BLaER1 treated with 17β-estradiol and CSF1 and Interleukin-3, amounts not matched to agents 10 nM and 100 nM (cell line): ENCODE measurements around the gene DENND4A.

Source experiments
- H3K27ac ChIP-seq, 11 experiments: shearing (Covaris generic); formaldehyde crosslinking; 2 replicates each; pipeline ENCODE4 v1.8.1; 2022
- H3K27me3 ChIP-seq, 11 experiments: shearing (Covaris generic); formaldehyde crosslinking; 2 replicates each; pipeline ENCODE4 v1.8.1; 2022
- H3K36me3 ChIP-seq, 11 experiments: shearing (Covaris generic); formaldehyde crosslinking; 2 replicates each; pipeline ENCODE4 v1.8.1; 2022
- H3K4me1 ChIP-seq, 10 experiments: shearing (Covaris generic); formaldehyde crosslinking; 2 replicates each; pipeline ENCODE4 v1.8.1; 2022
- H3K4me2 ChIP-seq, 11 experiments: shearing (Covaris generic); formaldehyde crosslinking; 2 replicates each; pipeline ENCODE4 v1.8.1; 2022
- H3K4me3 ChIP-seq, 10 experiments: shearing (Covaris generic); formaldehyde crosslinking; 2 replicates each; pipeline ENCODE4 v1.8.1; 2022
- H3K9ac ChIP-seq, 11 experiments: shearing (Covaris generic); formaldehyde crosslinking; 2 replicates each; pipeline ENCODE4 v1.8.1; 2022
- H3K9me3 ChIP-seq, 11 experiments: shearing (Covaris generic); formaldehyde crosslinking; replicated peaks in 1 of 11; 2 replicates each; pipeline ENCODE4 v1.8.1; 2022
- H4K20me1 ChIP-seq, 11 experiments: shearing (Covaris generic); formaldehyde crosslinking; 2 replicates each; pipeline ENCODE4 v1.8.1; 2022
- Cebpa-rat ChIP-seq, 11 experiments: shearing (Covaris generic); IDR thresholded peaks; 2 replicates each; pipeline ENCODE4 v1.8.1; 2022

DENND4A gene

DNA sequence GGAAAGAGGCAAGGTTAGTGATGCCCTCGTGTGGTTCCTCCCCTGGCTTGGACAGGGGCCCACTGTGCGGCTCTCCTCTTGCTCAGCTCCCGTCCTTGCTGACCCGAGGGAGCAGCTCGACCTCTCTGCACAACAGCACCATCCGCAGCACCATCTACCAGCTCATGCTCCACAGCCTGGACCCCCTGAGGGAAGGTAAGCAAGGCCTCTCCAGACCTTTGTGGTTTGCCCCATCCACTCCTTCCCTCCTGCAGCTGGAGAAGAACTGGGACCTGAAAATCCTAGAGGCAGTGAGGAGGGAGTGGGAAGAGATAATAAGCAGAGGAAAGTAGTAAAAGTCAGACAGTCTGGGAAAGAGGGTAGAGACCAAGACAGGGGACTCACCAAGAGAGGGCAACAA is 152.6 kb downstream of the DENND4A start:
- 0 out of 22 replicates have a peak overlapping the region, but pooled peaks of 1 of the 11 experiments have one; percentile 20 for H3K4me2 ChIP-seq
- H3K27me3 ChIP-seq, result no peaks in the 10 kb centered on the region
- no peak overlapping the region for H3K4me3 ChIP-seq
- TF ChIP-seq Cebpa-rat (IDR thresholded peaks at IDR 0.05), result no peak
- no peak overlapping the region for H3K27ac ChIP-seq
- no peaks in the 10 kb centered on the region for H3K9me3 ChIP-seq
- H3K9ac ChIP-seq, result no peak overlapping the region
- H3K36me3 ChIP-seq, result no peaks in the 10 kb centered on the region
- peaks cover 0 to 23% (median 10%) of the 10 kb centered on the region in 10 experiments; a peak in 11 of 20 replicates for H3K4me1 ChIP-seq
- H4K20me1 ChIP-seq, result no peaks in the 10 kb centered on the region

DNA sequence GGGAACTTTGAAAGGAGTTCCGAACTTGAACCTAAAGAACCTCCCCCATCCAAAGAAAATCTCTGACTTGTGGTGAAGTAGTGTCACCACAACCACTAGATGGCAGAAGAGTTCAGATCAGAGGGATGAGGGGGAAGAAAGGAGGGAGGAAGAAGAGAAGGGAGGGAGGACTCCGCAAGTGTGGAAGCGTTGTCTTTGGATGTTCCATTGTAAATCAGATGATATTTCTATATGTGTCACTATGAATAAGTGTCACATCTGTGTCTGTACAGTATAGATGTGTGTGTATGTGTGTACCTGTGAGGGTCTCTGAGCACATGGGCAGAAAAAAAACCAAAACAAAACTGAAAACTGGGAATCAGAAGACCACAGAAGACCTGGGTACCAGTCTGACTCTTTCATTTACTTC is 153.4 kb downstream of the DENND4A start:
- Histone ChIP-seq H3K36me3 (no peaks in the 10 kb centered on the region), H3K9ac (no peak overlapping the region), H3K4me1 (peaks cover 5 to 23% (median 13%) of the 10 kb centered on the region in 10 experiments; a peak in 13 of 20 replicates), H3K4me3 (no peak overlapping the region), H4K20me1 (no peaks in the 10 kb centered on the region), H3K9me3 (no peaks in the 10 kb centered on the region), H3K27me3 (no peaks in the 10 kb centered on the region), H3K4me2 (peak overlapping the region in 7 of 11 experiments; percentile 11 to 52 (median 20); a peak in 9 of 22 replicates), H3K27ac (no peak overlapping the region)
- no peak for TF ChIP-seq Cebpa-rat (IDR thresholded peaks at IDR 0.05)

DNA sequence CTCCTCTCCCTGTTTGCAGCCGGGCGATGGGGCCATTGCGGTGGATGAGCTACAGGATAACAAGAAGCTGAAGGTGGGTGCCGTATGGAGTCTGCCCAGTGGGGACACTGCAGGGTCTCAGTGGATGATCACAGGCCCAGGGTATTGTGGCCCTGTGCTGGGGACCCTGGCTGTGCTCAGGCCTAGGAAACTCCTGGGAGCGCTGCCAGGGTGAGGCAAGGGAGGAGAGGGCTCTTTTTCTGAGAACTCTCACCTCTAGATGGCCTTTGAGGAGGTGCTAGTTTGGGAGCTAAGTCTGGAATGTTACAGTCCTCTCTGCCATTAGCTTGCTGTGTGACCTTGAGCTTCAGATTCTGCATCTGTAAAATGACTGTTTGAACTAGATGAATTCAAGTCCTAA is 154.0 kb downstream of the DENND4A start:
- Histone ChIP-seq H3K4me2 (peak overlapping the region in 4 of 11 experiments; percentile 11 to 52 (median 18); a peak in 6 of 22 replicates), H3K4me3 (no peak overlapping the region)

DNA sequence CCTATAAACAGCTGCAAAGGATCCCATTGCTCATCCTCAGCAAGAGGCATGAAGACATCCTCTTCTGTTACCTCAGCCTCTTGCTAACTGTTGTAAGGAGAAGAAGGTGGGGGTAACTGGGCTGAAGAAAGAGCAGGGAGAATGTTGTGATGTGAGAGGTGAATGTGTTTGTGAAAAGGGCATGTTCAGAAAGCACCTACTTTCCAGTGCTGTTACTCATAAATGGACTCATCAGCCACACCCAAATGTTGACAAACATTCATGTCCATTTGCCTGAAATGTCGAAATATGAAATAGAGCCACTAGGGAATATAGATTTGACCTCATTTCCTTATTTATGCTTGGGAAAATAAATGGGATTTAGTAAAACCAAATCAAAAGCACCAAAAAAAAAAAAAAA is 157.7 kb downstream of the DENND4A start:
- no peak for TF ChIP-seq Cebpa-rat (IDR thresholded peaks at IDR 0.05)
- no peak overlapping the region for H3K27ac ChIP-seq
- H3K4me2 ChIP-seq, result peak overlapping the region in 4 of 11 experiments; percentile 14 to 56 (median 22); a peak in 4 of 22 replicates
- no peaks in the 10 kb centered on the region for H3K27me3 ChIP-seq
- no peaks in the 10 kb centered on the region for H3K9me3 ChIP-seq
- no peak overlapping the region for H3K9ac ChIP-seq
- peaks cover 0 to 17% (median 6%) of the 10 kb centered on the region in 10 experiments; a peak in 8 of 20 replicates for H3K4me1 ChIP-seq
- H4K20me1 ChIP-seq, result no peaks in the 10 kb centered on the region
- no peaks in the 10 kb centered on the region for H3K36me3 ChIP-seq
- no peak overlapping the region for H3K4me3 ChIP-seq

More for the DNA sequence above, 154.0 kb downstream of the DENND4A start:
- no peaks in the 10 kb centered on the region for H4K20me1 ChIP-seq
- TF ChIP-seq Cebpa-rat (IDR thresholded peaks at IDR 0.05), result no peak
- no peak overlapping the region for H3K27ac ChIP-seq
- H3K36me3 ChIP-seq, result no peaks in the 10 kb centered on the region
- peaks cover 5 to 23% (median 13%) of the 10 kb centered on the region in 10 experiments; a peak in 13 of 20 replicates for H3K4me1 ChIP-seq
- H3K9ac ChIP-seq, result peak overlapping the region in 1 of 11 experiments; percentile 7; a peak in 1 of 22 replicates
- no peaks in the 10 kb centered on the region for H3K9me3 ChIP-seq
- no peaks in the 10 kb centered on the region for H3K27me3 ChIP-seq

DNA sequence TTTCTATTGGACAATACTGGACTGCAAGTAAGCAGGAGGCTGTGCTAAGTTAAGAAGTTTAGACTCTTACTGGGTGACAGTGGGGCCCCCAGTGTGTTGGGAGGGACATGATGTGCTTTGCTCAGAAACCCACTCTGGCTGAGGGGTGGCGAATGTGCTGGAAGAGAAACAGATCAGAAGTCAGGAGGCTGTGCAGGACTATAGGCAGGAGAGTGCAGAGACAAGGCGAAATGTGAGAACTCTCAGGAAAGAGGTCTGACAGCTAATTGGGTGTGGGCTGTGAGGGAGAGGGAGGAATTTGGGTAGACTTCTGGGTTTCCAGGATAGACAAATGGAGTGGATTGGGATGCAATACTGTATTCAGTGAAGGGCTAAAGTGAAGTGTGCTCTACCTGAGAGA is 158.3 kb downstream of the DENND4A start:
- no peak overlapping the region for H3K27ac ChIP-seq
- H3K36me3 ChIP-seq, result no peaks in the 10 kb centered on the region
- peak overlapping the region in 2 of 11 experiments; percentile 23 to 56; a peak in 1 of 22 replicates for H3K4me2 ChIP-seq
- no peaks in the 10 kb centered on the region for H3K27me3 ChIP-seq
- H3K4me1 ChIP-seq, result peaks cover 0 to 14% (median 4%) of the 10 kb centered on the region in 10 experiments; a peak in 7 of 20 replicates
- no peak for TF ChIP-seq Cebpa-rat (IDR thresholded peaks at IDR 0.05)
- no peak overlapping the region for H3K9ac ChIP-seq
- H3K4me3 ChIP-seq, result no peak overlapping the region
- no peaks in the 10 kb centered on the region for H4K20me1 ChIP-seq
- no peaks in the 10 kb centered on the region for H3K9me3 ChIP-seq

DNA sequence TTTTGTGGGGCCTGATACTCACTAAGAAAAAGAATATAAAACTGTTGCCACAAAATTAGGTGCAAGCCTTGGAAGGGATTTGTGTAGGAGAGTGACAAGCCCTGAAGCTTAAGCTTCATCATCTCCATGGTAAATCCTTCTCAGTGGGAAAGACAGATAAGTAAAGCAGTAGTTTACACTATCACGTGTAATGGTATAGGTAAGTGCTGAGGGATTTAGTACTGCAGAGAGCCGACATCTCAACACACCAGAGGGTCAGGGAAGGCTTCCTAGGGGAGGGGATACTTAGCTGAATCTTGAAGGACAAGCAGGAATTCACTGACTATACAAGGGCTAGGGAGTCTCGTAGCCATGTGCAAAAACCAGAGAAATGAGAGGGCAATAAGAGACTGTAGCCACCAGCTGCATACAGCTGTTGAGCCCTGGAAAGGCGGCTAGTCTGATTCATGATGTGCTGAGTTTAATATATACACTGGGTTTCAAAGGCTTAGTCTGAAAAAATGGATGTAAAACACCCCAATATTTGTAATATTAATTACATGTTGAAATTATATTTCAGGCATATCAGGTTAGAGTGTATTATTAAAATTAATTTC is 159.2 kb downstream of the DENND4A start:
- Histone ChIP-seq H3K4me3 (no peak overlapping the region), H3K9me3 (no peaks in the 10 kb centered on the region), H3K4me1 (peaks cover 0 to 9% (median 0%) of the 10 kb centered on the region in 10 experiments; a peak in 4 of 20 replicates), H3K36me3 (no peaks in the 10 kb centered on the region), H3K27ac (no peak overlapping the region), H4K20me1 (no peaks in the 10 kb centered on the region), H3K27me3 (no peaks in the 10 kb centered on the region), H3K4me2 (no peak overlapping the region), H3K9ac (no peak overlapping the region)
- no peak for TF ChIP-seq Cebpa-rat (IDR thresholded peaks at IDR 0.05)

DNA sequence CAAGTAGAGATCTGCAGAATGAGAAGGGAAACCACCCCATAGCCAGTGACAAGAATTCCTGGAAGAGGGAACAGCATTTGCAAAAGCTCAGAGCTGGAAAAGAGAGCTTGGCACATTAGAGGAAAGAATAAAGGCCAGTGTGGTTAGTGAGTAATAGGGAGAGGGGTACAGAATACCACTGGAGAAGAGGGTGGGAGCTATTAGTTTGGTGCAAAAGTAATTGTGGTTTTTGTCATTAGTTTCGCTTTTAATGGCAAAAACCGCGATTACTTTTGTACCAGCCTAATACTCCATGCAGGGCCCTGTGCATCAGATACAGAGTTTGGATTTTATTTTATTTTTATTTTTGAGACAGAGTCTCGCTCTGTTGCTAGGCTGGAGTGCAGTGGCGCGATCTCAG is 160.6 kb downstream of the DENND4A start:
- Histone ChIP-seq H3K4me1 (peaks cover 0 to 9% (median 0%) of the 10 kb centered on the region in 10 experiments; a peak in 4 of 20 replicates), H3K4me2 (no peak overlapping the region), H3K9me3 (no peaks in the 10 kb centered on the region), H4K20me1 (no peaks in the 10 kb centered on the region), H3K27ac (no peak overlapping the region), H3K4me3 (no peak overlapping the region), H3K9ac (no peak overlapping the region), H3K27me3 (no peaks in the 10 kb centered on the region), H3K36me3 (peaks cover 0 to under 1% (median 0%) of the 10 kb centered on the region in 11 experiments; a peak in 1 of 22 replicates)
- no peak for TF ChIP-seq Cebpa-rat (IDR thresholded peaks at IDR 0.05)

DNA sequence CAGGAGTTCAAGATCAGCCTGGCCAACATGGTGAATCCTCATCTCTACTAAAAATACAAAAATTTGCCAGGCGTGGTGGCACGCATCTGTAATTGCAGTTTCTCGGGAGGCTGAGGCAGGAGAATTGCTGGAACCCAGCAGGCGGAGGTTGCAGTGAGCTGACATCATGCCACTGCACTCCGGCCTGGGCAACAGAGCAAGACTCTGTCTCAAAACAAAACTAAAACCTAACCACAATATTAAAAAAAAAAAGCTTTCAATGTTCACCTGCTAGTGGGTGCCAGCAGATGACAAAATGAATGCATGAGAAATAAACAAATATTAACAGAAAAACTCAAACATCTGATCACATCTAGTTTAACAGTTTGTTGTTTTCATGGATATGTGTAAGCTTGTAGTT is 161.3 kb downstream of the DENND4A start:
- H4K20me1 ChIP-seq, result no peaks in the 10 kb centered on the region
- TF ChIP-seq Cebpa-rat (IDR thresholded peaks at IDR 0.05), result no peak
- H3K9ac ChIP-seq, result no peak overlapping the region
- H3K27me3 ChIP-seq, result no peaks in the 10 kb centered on the region
- H3K9me3 ChIP-seq, result no peaks in the 10 kb centered on the region
- peaks cover 0 to 7% (median 0%) of the 10 kb centered on the region in 11 experiments; a peak in 6 of 22 replicates for H3K36me3 ChIP-seq
- H3K4me3 ChIP-seq, result no peak overlapping the region
- H3K4me2 ChIP-seq, result no peak overlapping the region
- no peak overlapping the region for H3K27ac ChIP-seq
- H3K4me1 ChIP-seq, result peaks cover 0 to 9% (median 0%) of the 10 kb centered on the region in 10 experiments; a peak in 4 of 20 replicates

DNA sequence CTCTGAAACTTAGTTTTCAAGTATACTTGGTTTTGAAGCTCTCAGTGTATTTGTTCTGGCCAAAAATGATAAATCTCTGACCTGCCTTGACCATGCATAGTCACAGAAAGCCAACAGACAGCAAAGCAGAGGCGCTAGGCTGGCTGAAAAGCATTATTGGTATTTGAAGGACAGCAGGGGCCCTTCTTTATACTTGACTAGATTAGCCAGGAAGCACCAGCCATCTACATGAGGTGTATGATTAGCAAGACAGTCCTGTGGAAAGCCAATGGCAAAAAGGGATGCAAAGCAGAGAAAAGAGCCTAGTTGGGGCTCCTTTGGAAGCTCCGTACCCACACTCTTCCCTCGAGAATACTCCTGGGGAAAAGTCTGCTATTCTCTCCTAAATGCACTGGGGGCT is 162.5 kb downstream of the DENND4A start:
- Histone ChIP-seq H3K4me3 (no peak overlapping the region), H3K27me3 (no peaks in the 10 kb centered on the region), H4K20me1 (no peaks in the 10 kb centered on the region), H3K9me3 (no peaks in the 10 kb centered on the region), H3K27ac (no peak overlapping the region), H3K9ac (no peak overlapping the region), H3K4me2 (no peak overlapping the region), H3K36me3 (peaks cover 0 to 19% (median 0%) of the 10 kb centered on the region in 11 experiments; a peak in 9 of 22 replicates), H3K4me1 (peaks cover 0 to 10% (median 7%) of the 10 kb centered on the region in 10 experiments; a peak in 15 of 20 replicates)
- no peak for TF ChIP-seq Cebpa-rat (IDR thresholded peaks at IDR 0.05)
